HEK293 (cell line): ENCODE data around the gene CBLN1.

Experiments
- CTCF ChIA-PET: fragments of 350-600 bp; formaldehyde crosslinking; extraction: SDS; loops from one replicate; lab custom pipeline; 2021; ENCODE audit warnings: antibody characterized with exemption; lab: Yijun Ruan, JAX
- POLR2A ChIA-PET: fragments of 300-600 bp; formaldehyde crosslinking; extraction: SDS; loops from one replicate; lab custom pipeline; 2020; ENCODE audit warnings: antibody characterized with exemption, inconsistent platforms; lab: Yijun Ruan, JAX
- H3K27ac ChIP-seq: fragments of 200-500 bp; sonication (Bioruptor generic); 2 replicates; pipeline ENCODE4 v1.5.1; 2014; ENCODE audit warnings: low read depth, low read length, control low read depth, inconsistent platforms; ENCODE audit errors: extremely low read depth
- H3K36me3 ChIP-seq, 2 experiments: fragments of 200-500 bp in 1 of 2; sonication (Bioruptor generic) in 1 of 2; 1 replicate in 1 of 2; 2 replicates in 1 of 2; pipeline ENCODE4 v1.5.1; 2014 to 2017; ENCODE audit warnings: inconsistent platforms in 2 of 2, low read length in 2 of 2; ENCODE audit not compliant: control insufficient read depth in 2 of 2, insufficient read depth in 1 of 2
- H3K4me1 ChIP-seq: fragments of 200-500 bp; sonication (Bioruptor generic); 2 replicates; pipeline ENCODE4 v1.5.1; 2014; ENCODE audit warnings: mild to moderate bottlenecking, low read length, inconsistent platforms; ENCODE audit not compliant: control insufficient read depth, insufficient read depth
- H3K4me3 ChIP-seq: 2 replicates; pipeline ENCODE4 v1.5.1; 2011; ENCODE audit warnings: low read depth, mild to moderate bottlenecking, control low read depth, low read length, moderate library complexity
- H3K9me3 ChIP-seq: fragments of 200-500 bp; sonication (Bioruptor generic); 2 replicates; pipeline ENCODE4 v1.5.1; 2014; ENCODE audit warnings: low read depth, low read length, inconsistent platforms; ENCODE audit not compliant: control insufficient read depth, insufficient read depth
- GLIS1 ChIP-seq: fragments of 450-650 bp; formaldehyde crosslinking; IDR thresholded peaks from 2 replicates; pipeline ENCODE4 v1.5.1; 2016; ENCODE audit warnings: missing biosample characterization, missing genetic modification characterization
- HOXD13 ChIP-seq: sonication (generic); formaldehyde crosslinking; IDR thresholded peaks from 2 replicates; pipeline ENCODE4 v1.8.0; 2022; ENCODE audit warnings: missing genetic modification reagents, borderline replicate concordance
- KLF16 ChIP-seq: fragments of 450-650 bp; formaldehyde crosslinking; IDR thresholded peaks from 2 replicates; pipeline ENCODE4 v1.5.1; 2017; ENCODE audit warnings: missing biosample characterization, missing genetic modification characterization
- KLF8 ChIP-seq: fragments of 450-650 bp; formaldehyde crosslinking; IDR thresholded peaks from 2 replicates; pipeline ENCODE4 v1.5.1; 2016; ENCODE audit warnings: missing biosample characterization, missing genetic modification characterization
- SCRT1 ChIP-seq: fragments of 450-650 bp; formaldehyde crosslinking; IDR thresholded peaks from 2 replicates; pipeline ENCODE4 v1.5.1; 2016; ENCODE audit warnings: missing biosample characterization, missing genetic modification characterization, borderline replicate concordance
- SP3 ChIP-seq: fragments of 450-650 bp; formaldehyde crosslinking; IDR thresholded peaks from 2 replicates; pipeline ENCODE4 v1.5.1; 2016; ENCODE audit warnings: missing biosample characterization, missing genetic modification characterization
- WT1 ChIP-seq: fragments of 450-650 bp; formaldehyde crosslinking; IDR thresholded peaks from 2 replicates; pipeline ENCODE4 v1.5.1; 2016; ENCODE audit warnings: missing biosample characterization, missing genetic modification characterization
- ZBTB17 ChIP-seq: fragments of 450-650 bp; formaldehyde crosslinking; IDR thresholded peaks from 2 replicates; pipeline ENCODE4 v1.5.1; 2016; ENCODE audit warnings: missing biosample characterization, missing genetic modification characterization
- ZBTB8A ChIP-seq: fragments of 450-650 bp; formaldehyde crosslinking; IDR thresholded peaks from 2 replicates; pipeline ENCODE4 v1.5.1; 2016; ENCODE audit warnings: missing biosample characterization, missing genetic modification characterization
- ZFP3 ChIP-seq: fragments of 450-650 bp; formaldehyde crosslinking; IDR thresholded peaks from 2 replicates; pipeline ENCODE4 v1.5.1; 2016; ENCODE audit warnings: low read depth, missing biosample characterization, missing genetic modification characterization
- ZNF140 ChIP-seq: fragments of 450-650 bp; formaldehyde crosslinking; IDR thresholded peaks from 2 replicates; pipeline ENCODE4 v1.5.1; 2016; ENCODE audit warnings: missing biosample characterization, missing genetic modification characterization
- ZNF248 ChIP-seq: fragments of 450-650 bp; formaldehyde crosslinking; IDR thresholded peaks from 2 replicates; pipeline ENCODE4 v1.5.1; 2017; ENCODE audit warnings: missing biosample characterization, missing genetic modification characterization
- ZNF341 ChIP-seq: fragments of 450-650 bp; formaldehyde crosslinking; IDR thresholded peaks from 2 replicates; pipeline ENCODE4; 2016; ENCODE audit warnings: low read depth, missing biosample characterization, missing genetic modification characterization
- ZNF426 ChIP-seq: fragments of 450-650 bp; formaldehyde crosslinking; IDR thresholded peaks from 2 replicates; pipeline ENCODE4 v1.5.1; 2017; ENCODE audit warnings: missing biosample characterization, missing genetic modification characterization, mild to moderate bottlenecking, inconsistent platforms, moderate library complexity
- ZNF548 ChIP-seq: fragments of 450-650 bp; formaldehyde crosslinking; IDR thresholded peaks from 2 replicates; pipeline ENCODE4 v1.5.1; 2016; ENCODE audit warnings: missing biosample characterization, missing genetic modification characterization
- ZNF560 ChIP-seq: fragments of 450-650 bp; formaldehyde crosslinking; IDR thresholded peaks from 2 replicates; pipeline ENCODE4 v1.5.1; 2017; ENCODE audit warnings: missing biosample characterization, missing genetic modification characterization, borderline replicate concordance
- ZNF561 ChIP-seq: fragments of 450-650 bp; IDR thresholded peaks from 2 replicates; pipeline ENCODE4 v1.5.1; 2018; ENCODE audit warnings: missing biosample characterization, missing genetic modification characterization, borderline replicate concordance
- ZNF677 ChIP-seq: fragments of 450-650 bp; IDR thresholded peaks from 2 replicates; pipeline ENCODE4 v1.5.0; 2018; ENCODE audit warnings: missing biosample characterization, mild to moderate bottlenecking, missing genetic modification characterization, moderate library complexity
- ZNF776 ChIP-seq: fragments of 450-650 bp; formaldehyde crosslinking; IDR thresholded peaks from 2 replicates; pipeline ENCODE4 v1.5.0; 2017; ENCODE audit warnings: missing biosample characterization, missing genetic modification characterization, borderline replicate concordance
- ZNF785 ChIP-seq: fragments of 450-650 bp; formaldehyde crosslinking; IDR thresholded peaks from 2 replicates; pipeline ENCODE4 v1.5.1; 2016; ENCODE audit warnings: missing biosample characterization, missing genetic modification characterization
- ZNF837 ChIP-seq: fragments of 450-650 bp; formaldehyde crosslinking; IDR thresholded peaks from 2 replicates; pipeline ENCODE4 v1.5.1; 2016; ENCODE audit warnings: missing biosample characterization, missing genetic modification characterization
- TF ChIP-seq, protein P1 (sequence below): fragments of 450-650 bp; formaldehyde crosslinking; IDR thresholded peaks from 2 replicates; pipeline ENCODE4 v1.5.1; 2016; ENCODE audit warnings: missing biosample characterization, missing genetic modification characterization
- TF ChIP-seq, protein P2 (sequence below): fragments of 450-650 bp; formaldehyde crosslinking; IDR thresholded peaks from 2 replicates; pipeline ENCODE4 v1.5.1; 2016; ENCODE audit warnings: missing biosample characterization, missing genetic modification characterization
- TF ChIP-seq, protein P3 (sequence below): fragments of 450-650 bp; formaldehyde crosslinking; conservative IDR thresholded peaks from 2 replicates; pipeline ENCODE4 v1.5.1; 2016; ENCODE audit warnings: low read depth, missing biosample characterization, missing genetic modification characterization
- TF ChIP-seq, protein P4 (sequence below): fragments of 450-650 bp; formaldehyde crosslinking; IDR thresholded peaks from 2 replicates; pipeline ENCODE4 v1.5.1; 2016; ENCODE audit warnings: missing biosample characterization, missing genetic modification characterization

Gene CBLN1

DNA sequence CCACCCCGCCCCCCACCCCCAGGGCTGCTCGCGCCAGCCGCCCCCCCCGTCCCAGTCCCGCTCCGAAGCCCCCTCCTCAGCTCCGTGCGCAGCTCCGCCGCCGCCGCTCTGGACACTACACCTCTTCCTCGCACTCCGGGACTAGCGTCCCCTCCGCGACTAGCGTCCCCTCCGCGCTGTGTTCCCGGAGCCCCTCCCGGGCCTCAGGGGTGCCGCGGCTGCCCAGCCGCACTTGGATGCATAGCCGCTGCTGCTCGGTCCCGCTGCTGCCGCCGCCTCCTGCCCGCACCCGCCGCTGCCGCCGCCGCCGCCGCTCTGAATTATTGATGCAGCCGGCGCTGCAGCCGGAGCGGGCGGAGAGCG, at the start of gene CBLN1:
Gene CBLN1 (minus strand): TSS at position 359 of the 363 bp plus-strand sequence. CDS start 373 bp downstream, outside the sequence.
- ChIA-PET CTCF (no interaction called here), POLR2A (no interaction called here)
- no peaks in the 10 kb centered on the region for H3K36me3 ChIP-seq
- H3K9me3 ChIP-seq = no peaks in the 10 kb centered on the region
- TF ChIP-seq SP3 = no peak
- 0 out of 2 replicates have a peak, but pooled peaks have one; percentile 47 for TF ChIP-seq ZNF560
- TF ChIP-seq KLF8 (tag by site-specific recombination) = no peak
- H3K4me3 ChIP-seq = peak within 1 kb of the TSS; percentile 28
- peaks cover 2% of the 10 kb centered on the region; the same call in 1 of the 2 replicates for H3K4me1 ChIP-seq
- H3K27ac ChIP-seq = peak within 1 kb of the TSS; percentile 16; the same call in 1 of the 2 replicates

DNA sequence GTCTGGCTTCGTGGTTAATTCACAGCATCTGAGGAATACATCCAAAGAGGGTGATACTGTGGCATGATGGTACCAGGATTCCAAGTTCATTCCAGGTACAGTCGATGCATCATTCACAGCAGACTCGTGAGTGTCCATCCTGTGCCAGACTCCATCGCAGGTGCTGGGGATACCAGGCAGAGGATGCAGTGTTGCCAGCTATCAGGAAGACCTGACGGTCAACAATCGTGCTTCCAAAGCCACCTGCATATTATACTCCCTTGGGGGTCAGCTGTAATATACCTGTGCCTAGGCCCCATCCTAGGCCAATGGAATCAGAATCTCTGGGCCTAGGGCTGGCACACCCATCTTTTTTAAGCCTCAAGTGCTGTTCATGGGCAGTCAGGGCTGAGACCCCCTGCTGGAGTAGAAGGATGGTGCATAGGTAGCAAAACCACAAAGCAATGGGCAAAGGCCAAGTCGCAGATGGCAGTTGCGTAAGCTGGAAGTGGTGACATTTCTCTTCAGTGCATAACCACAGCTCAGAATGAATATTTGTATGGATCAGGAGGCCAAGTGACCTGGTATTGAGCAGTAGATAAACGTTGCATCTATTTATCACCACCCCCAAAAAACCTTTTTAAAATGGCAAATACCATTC, 49.0 kb upstream of the CBLN1 start:
- Histone ChIP-seq H3K27ac (no peak overlapping the region), H3K4me1 (no peaks in the 10 kb centered on the region)
- TF ChIP-seq KLF16 (tag by site-specific recombination) (no peak), ZBTB8A (tag by site-specific recombination) (no peak), ZNF248 (tag by site-specific recombination) (no peak), ZNF776 (tag by site-specific recombination) (no peak), ZNF785 (tag by site-specific recombination) (no peak), ZNF140 (tag by site-specific recombination) (no peak), ZNF341 (tag by site-specific recombination) (no peak), ZFP3 (tag by site-specific recombination) (no peak), ZNF561 (tag by site-specific recombination) (no peak), GLIS1 (no peak), SCRT1 (tag by site-specific recombination) (no peak), ZNF548 (tag by site-specific recombination) (no peak), ZNF677 (tag by site-specific recombination) (no peak)
- TF ChIP-seq, protein P1, sequence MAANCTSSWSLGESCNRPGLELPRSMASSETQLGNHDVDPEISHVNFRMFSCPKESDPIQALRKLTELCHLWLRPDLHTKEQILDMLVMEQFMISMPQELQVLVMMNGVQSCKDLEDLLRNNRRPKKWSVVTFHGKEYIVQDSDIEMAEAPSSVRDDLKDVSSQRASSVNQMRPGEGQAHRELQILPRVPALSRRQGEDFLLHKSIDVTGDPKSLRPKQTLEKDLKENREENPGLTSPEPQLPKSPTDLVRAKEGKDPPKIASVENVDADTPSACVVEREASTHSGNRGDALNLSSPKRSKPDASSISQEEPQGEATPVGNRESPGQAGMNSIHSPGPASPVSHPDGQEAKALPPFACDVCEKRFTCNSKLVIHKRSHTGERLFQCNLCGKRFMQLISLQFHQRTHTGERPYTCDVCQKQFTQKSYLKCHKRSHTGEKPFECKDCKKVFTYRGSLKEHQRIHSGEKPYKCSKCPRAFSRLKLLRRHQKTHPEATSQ = no peak
- TF ChIP-seq, all 188 proteins: peak for 0
- ChIA-PET POLR2A (no interaction called here), CTCF (no interaction called here)
- Histone ChIP-seq H3K9me3 (no peaks in the 10 kb centered on the region), H3K4me3 (no peak overlapping the region), H3K36me3 (no peaks in the 10 kb centered on the region)

DNA sequence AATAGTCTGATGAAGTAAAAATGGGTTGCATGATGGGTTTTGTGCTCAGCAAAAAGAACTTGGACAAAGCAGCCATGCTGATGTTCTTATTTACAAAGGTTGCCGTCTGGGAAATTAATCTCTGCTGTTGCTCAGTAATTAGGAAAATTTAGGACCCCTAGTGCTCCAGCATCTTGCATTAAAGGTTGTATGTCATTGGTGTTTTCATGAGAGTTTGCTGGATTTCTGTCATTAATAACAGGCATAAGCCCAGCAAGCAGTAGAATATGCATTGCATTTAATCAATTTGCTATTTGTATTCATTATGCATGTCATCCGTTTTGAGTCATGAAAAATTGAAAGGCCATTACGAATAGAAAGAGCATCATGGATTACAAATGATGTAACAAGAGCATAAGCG, 46.7 kb upstream of the CBLN1 start:
- POLR2A ChIA-PET = no interaction called here
- H3K9me3 ChIP-seq = no peaks in the 10 kb centered on the region
- H3K4me3 ChIP-seq = no peak overlapping the region
- CTCF ChIA-PET = interaction anchor here (0.6 kb wide), 1 partner anchor 200 kb away, joined by 3 read pairs; no protein-coding TSS in a partner anchor
- no peak overlapping the region for H3K27ac ChIP-seq
- H3K36me3 ChIP-seq = no peaks in the 10 kb centered on the region
- H3K4me1 ChIP-seq = no peaks in the 10 kb centered on the region
- TF ChIP-seq ZNF837 (tag by site-specific recombination) = no peak
- TF ChIP-seq ZNF426 (tag by site-specific recombination) = no peak
- TF ChIP-seq, protein P2, sequence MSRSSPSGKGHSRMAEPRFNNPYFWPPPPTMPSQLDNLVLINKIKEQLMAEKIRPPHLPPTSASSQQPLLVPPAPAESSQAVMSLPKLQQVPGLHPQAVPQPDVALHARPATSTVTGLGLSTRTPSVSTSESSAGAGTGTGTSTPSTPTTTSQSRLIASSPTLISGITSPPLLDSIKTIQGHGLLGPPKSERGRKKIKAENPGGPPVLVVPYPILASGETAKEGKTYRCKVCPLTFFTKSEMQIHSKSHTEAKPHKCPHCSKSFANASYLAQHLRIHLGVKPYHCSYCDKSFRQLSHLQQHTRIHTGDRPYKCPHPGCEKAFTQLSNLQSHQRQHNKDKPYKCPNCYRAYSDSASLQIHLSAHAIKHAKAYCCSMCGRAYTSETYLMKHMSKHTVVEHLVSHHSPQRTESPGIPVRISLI (tag by site-specific recombination) = no peak
- TF ChIP-seq, protein P3, sequence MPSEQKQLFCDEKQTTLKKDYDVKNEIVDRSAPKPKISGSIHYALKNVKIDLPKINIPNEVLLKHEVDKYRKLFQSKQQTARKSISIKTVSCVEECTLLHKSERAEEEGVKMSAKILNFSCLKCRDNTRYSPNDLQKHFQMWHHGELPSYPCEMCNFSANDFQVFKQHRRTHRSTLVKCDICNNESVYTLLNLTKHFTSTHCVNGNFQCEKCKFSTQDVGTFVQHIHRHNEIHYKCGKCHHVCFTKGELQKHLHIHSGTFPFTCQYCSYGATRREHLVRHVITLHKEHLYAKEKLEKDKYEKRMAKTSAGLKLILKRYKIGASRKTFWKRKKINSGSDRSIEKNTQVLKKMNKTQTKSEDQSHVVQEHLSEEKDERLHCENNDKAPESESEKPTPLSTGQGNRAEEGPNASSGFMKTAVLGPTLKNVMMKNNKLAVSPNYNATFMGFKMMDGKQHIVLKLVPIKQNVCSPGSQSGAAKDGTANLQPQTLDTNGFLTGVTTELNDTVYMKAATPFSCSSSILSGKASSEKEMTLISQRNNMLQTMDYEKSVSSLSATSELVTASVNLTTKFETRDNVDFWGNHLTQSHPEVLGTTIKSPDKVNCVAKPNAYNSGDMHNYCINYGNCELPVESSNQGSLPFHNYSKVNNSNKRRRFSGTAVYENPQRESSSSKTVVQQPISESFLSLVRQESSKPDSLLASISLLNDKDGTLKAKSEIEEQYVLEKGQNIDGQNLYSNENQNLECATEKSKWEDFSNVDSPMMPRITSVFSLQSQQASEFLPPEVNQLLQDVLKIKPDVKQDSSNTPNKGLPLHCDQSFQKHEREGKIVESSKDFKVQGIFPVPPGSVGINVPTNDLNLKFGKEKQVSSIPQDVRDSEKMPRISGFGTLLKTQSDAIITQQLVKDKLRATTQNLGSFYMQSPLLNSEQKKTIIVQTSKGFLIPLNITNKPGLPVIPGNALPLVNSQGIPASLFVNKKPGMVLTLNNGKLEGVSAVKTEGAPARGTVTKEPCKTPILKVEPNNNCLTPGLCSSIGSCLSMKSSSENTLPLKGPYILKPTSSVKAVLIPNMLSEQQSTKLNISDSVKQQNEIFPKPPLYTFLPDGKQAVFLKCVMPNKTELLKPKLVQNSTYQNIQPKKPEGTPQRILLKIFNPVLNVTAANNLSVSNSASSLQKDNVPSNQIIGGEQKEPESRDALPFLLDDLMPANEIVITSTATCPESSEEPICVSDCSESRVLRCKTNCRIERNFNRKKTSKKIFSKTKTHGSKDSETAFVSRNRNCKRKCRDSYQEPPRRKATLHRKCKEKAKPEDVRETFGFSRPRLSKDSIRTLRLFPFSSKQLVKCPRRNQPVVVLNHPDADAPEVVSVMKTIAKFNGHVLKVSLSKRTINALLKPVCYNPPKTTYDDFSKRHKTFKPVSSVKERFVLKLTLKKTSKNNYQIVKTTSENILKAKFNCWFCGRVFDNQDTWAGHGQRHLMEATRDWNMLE = no peak
- no peak for TF ChIP-seq WT1 (tag by site-specific recombination)
- no peak for TF ChIP-seq ZBTB17
- no peak for TF ChIP-seq HOXD13 (CRISPR knock-in tag)
- TF ChIP-seq, protein P4, sequence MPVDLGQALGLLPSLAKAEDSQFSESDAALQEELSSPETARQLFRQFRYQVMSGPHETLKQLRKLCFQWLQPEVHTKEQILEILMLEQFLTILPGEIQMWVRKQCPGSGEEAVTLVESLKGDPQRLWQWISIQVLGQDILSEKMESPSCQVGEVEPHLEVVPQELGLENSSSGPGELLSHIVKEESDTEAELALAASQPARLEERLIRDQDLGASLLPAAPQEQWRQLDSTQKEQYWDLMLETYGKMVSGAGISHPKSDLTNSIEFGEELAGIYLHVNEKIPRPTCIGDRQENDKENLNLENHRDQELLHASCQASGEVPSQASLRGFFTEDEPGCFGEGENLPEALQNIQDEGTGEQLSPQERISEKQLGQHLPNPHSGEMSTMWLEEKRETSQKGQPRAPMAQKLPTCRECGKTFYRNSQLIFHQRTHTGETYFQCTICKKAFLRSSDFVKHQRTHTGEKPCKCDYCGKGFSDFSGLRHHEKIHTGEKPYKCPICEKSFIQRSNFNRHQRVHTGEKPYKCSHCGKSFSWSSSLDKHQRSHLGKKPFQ (tag by site-specific recombination) = no peak
